Fibroblast of skin of back (primary cell): Measurements from ENCODE around the gene CYP8B1. TPM values are rescaled to one million over a fixed set of nuclear protein-coding genes. Genes with fewer than 3 reads are reported as not detected.

Experiments used
- DNase-seq: peaks from one replicate; pipeline ENCODE4 v3.0.0-alpha.2; 2013
- polyA plus RNA-seq, 2 experiments: library from polyadenylated mRNA; unstranded; fragments of 120-200 nt; gene quantifications; one replicate each; pipeline ENCODE4 v1.2.1, GENCODE V29; 2013; ENCODE audit not compliant: insufficient read length in 2 of 2

Gene CYP8B1
- polyA plus RNA-seq (2013, experiment 1 of 2; ENCODE audit: insufficient read length) = not detected
- polyA plus RNA-seq (2013, experiment 2 of 2; ENCODE audit: insufficient read length) = not detected

GRCh38 chr3:42875325-42876151, at the start of gene CYP8B1:
Gene CYP8B1 (minus strand): TSS chr3:42875879. CDS start chr3:42875816, 63 bp downstream.
- DNase-seq = no peak

- DNase-seq = no peak
Measured at GRCh38 chr3:42923606-42924005, 47.9 kb upstream of the CYP8B1 start.

- peak; percentile 15 for DNase-seq
Measured at GRCh38 chr3:42914771-42915515, 39.3 kb upstream of the CYP8B1 start.

GRCh38 chr3:42911551-42911950, 35.9 kb upstream of the CYP8B1 start:
- no peak for DNase-seq

GRCh38 chr3:42908675-42909074, 33.0 kb upstream of the CYP8B1 start:
- no peak for DNase-seq

- DNase-seq = no peak
Measured at GRCh38 chr3:42906848-42907183, 31.1 kb upstream of the CYP8B1 start.

- peak; percentile 34 for DNase-seq
Measured at GRCh38 chr3:42906070-42906847, 30.6 kb upstream of the CYP8B1 start, which contains the start of gene ZNF662. Gene ZNF662 (plus strand): TSS chr3:42906142. CDS start chr3:42908115, 1,973 bp downstream.

GRCh38 chr3:42905740-42906069, 30.0 kb upstream of the CYP8B1 start:
- DNase-seq = no peak

- DNase-seq = no peak
Measured at GRCh38 chr3:42904076-42904475, 28.4 kb upstream of the CYP8B1 start.

- DNase-seq = no peak
Measured at GRCh38 chr3:42902257-42902656, 26.6 kb upstream of the CYP8B1 start.

- DNase-seq = no peak
Measured at GRCh38 chr3:42901073-42901415, 25.4 kb upstream of the CYP8B1 start.

- DNase-seq = no peak
Measured at GRCh38 chr3:42900226-42901072, 24.8 kb upstream of the CYP8B1 start.

GRCh38 chr3:42898896-42899675, 23.4 kb upstream of the CYP8B1 start:
- DNase-seq = no peak

- DNase-seq = no peak
Measured at GRCh38 chr3:42895580-42895868, 19.8 kb upstream of the CYP8B1 start.

- no peak for DNase-seq
Measured at GRCh38 chr3:42894698-42895579, 19.3 kb upstream of the CYP8B1 start.

GRCh38 chr3:42892807-42893206, 17.1 kb upstream of the CYP8B1 start:
- DNase-seq = no peak

- DNase-seq = no peak
Measured at GRCh38 chr3:42892169-42892568, 16.5 kb upstream of the CYP8B1 start.

GRCh38 chr3:42891042-42891441, 15.4 kb upstream of the CYP8B1 start:
- peak; percentile 15 for DNase-seq

GRCh38 chr3:42887084-42887483, 11.4 kb upstream of the CYP8B1 start:
- no peak for DNase-seq

- no peak for DNase-seq
Measured at GRCh38 chr3:42886294-42886822, 10.7 kb upstream of the CYP8B1 start.
